COLO668 (cell line): ENCODE results near the gene OTX1.
"Not testable (repeated sequence)": the region's sequence is repeated elsewhere in the genome, so short reads cannot be mapped to it uniquely, and the experiment has no call there.

ENCODE experiments used
- DNase-seq: peaks from one replicate; lab custom pipeline; 2025; ENCODE audit not compliant: unreplicated experiment; lab: John Stamatoyannopoulos, UW

Gene OTX1

GRCh38 chr2:63058921-63059792 lies 8.5 kb downstream of the OTX1 start:
- no peak for DNase-seq

- peak; percentile 47 for DNase-seq
These were observed 9.3 kb downstream of the OTX1 start for GRCh38 chr2:63059793-63060471.

- DNase-seq, result no peak
These were observed 9.9 kb downstream of the OTX1 start for GRCh38 chr2:63060472-63060991.

GRCh38 chr2:63064197-63064596 lies 13.6 kb downstream of the OTX1 start:
- peak; percentile 23 for DNase-seq

GRCh38 chr2:63064661-63065060 lies 14.0 kb downstream of the OTX1 start:
- no peak for DNase-seq

- no peak for DNase-seq
These were observed 15.6 kb downstream of the OTX1 start for GRCh38 chr2:63066265-63066664.

GRCh38 chr2:63066838-63067237 lies 16.2 kb downstream of the OTX1 start:
- DNase-seq, result no peak

- no peak for DNase-seq
These were observed 21.0 kb downstream of the OTX1 start for GRCh38 chr2:63071664-63072063.

GRCh38 chr2:63073994-63074393 lies 23.4 kb downstream of the OTX1 start:
- no peak for DNase-seq

GRCh38 chr2:63074399-63074798 lies 23.8 kb downstream of the OTX1 start:
- not testable (repeated sequence) for DNase-seq

GRCh38 chr2:63078852-63079606 lies 28.4 kb downstream of the OTX1 start:
- peak; percentile 27 for DNase-seq

GRCh38 chr2:63081404-63081803 lies 30.8 kb downstream of the OTX1 start:
- DNase-seq, result no peak

- no peak for DNase-seq
These were observed 36.1 kb downstream of the OTX1 start for GRCh38 chr2:63086687-63087086.

- no peak for DNase-seq
These were observed 41.8 kb downstream of the OTX1 start for GRCh38 chr2:63092401-63092800.

GRCh38 chr2:63092857-63093256 lies 42.2 kb downstream of the OTX1 start:
- DNase-seq, result no peak

GRCh38 chr2:63093502-63093901 lies 42.9 kb downstream of the OTX1 start:
- no peak for DNase-seq

- no peak for DNase-seq
These were observed 45.9 kb downstream of the OTX1 start for GRCh38 chr2:63096491-63096890.

- no peak for DNase-seq
These were observed 48.4 kb downstream of the OTX1 start for GRCh38 chr2:63099032-63099431.

- no peak for DNase-seq
These were observed 51.3 kb downstream of the OTX1 start for GRCh38 chr2:63101954-63102353.

GRCh38 chr2:63104482-63104881 lies 53.9 kb downstream of the OTX1 start:
- DNase-seq, result no peak
